ENCODE measurements around the gene CFAP97D2. TPM values are rescaled to one million over a fixed set of nuclear protein-coding genes. Genes with fewer than 3 reads are reported as not detected.

Gene CFAP97D2
- total and polyA plus RNA-seq, 2 donors (not counting 3 experiments of a cell fraction or from before 2014, with no cell fraction given) = not detected

GRCh38 chr13:114213980-114214379, 34.9 kb downstream of the CFAP97D2 start:
- POLR2A ChIA-PET = no interaction called here
- dilution Hi-C loops (cut with MboI; ENCODE audit: extremely low pct_ligation_motif_present, low sequenced_read_pairs) = no loop called here
- Histone ChIP-seq H3K27ac (ENCODE audit: insufficient read depth, low read depth, low read length) (no peak overlapping the region), H3K4me1 (ENCODE audit: control insufficient read depth, extremely low read depth, insufficient read depth, low read length) (peaks cover 14% of the 10 kb centered on the region), H3K9me3 (replicated peaks; ENCODE audit: control insufficient read depth, insufficient read depth, low read length) (no peaks in the 10 kb centered on the region), H2AFZ (ENCODE audit: low read depth, low read length) (no peak overlapping the region), H4K20me1 (replicated peaks; ENCODE audit: control insufficient read depth, extremely low read depth, insufficient read depth, low read length) (no peaks in the 10 kb centered on the region), H3K4me3 (replicated peaks in 1 of 3; ENCODE audit: insufficient read depth in 1 of 3, low read depth in 1 of 3, low read length in 3 of 3) (no peak overlapping the region), H3K9ac (replicated peaks; ENCODE audit: extremely low read depth, insufficient read depth, low read length) (no peak overlapping the region), H3K4me2 (ENCODE audit: insufficient read depth, low read length) (no peak overlapping the region), H3K9me1 (replicated peaks; ENCODE audit: control insufficient read depth, extremely low read depth, insufficient read depth, low read length) (no peaks in the 10 kb centered on the region), H3K27me3 (ENCODE audit: control insufficient read depth in 2 of 2, insufficient read depth in 2 of 2, low read length in 2 of 2) (no peaks in the 10 kb centered on the region), H3K36me3 (ENCODE audit: control insufficient read depth in 2 of 2, extremely low read depth in 1 of 2, insufficient read depth in 2 of 2, low read length in 2 of 2) (no peaks in the 10 kb centered on the region), H3K79me2 (ENCODE audit: control insufficient read depth, insufficient read depth, low read length) (no peaks in the 10 kb centered on the region)
- TF ChIP-seq POLR2A (IDR thresholded peaks at IDR 0.05; ENCODE audit: low read depth, low read length) = no peak
- no peak for TF ChIP-seq FOS (IDR thresholded peaks at IDR 0.05; ENCODE audit: borderline replicate concordance, insufficient read depth, low read length)
- no peak for TF ChIP-seq GATA2 (IDR thresholded peaks at IDR 0.05; ENCODE audit: insufficient read depth, insufficient read length, low read depth, low read length)
- no peak for TF ChIP-seq MAX (IDR thresholded peaks at IDR 0.05; ENCODE audit: insufficient read depth, insufficient read length)
- no peak for TF ChIP-seq POLR2AphosphoS5 (IDR thresholded peaks at IDR 0.05; ENCODE audit: insufficient read depth, low read depth, low read length)
- TF ChIP-seq MYC (IDR thresholded peaks at IDR 0.05; ENCODE audit: low read depth, low read length) = no peak
- TF ChIP-seq EZH2 (IDR thresholded peaks at IDR 0.05; ENCODE audit: borderline replicate concordance, low read depth, low read length, severe bottlenecking) = no peak
- TF ChIP-seq JUN (IDR thresholded peaks at IDR 0.05; ENCODE audit: borderline replicate concordance, insufficient read depth, insufficient read length, low read depth) = no peak
- TF ChIP-seq CTCF (IDR thresholded peaks at IDR 0.05; ENCODE audit: extremely low read depth in 1 of 2, insufficient read depth in 1 of 2, low read depth in 1 of 2, low read length in 2 of 2) = no peak
- CTCF ChIA-PET = interaction anchor here (2.5 kb wide), 1 partner anchor 9 kb away, joined by 8 read pairs; no protein-coding TSS in a partner anchor
- FAIRE-seq (peak; percentile 15), DNase-seq (ENCODE audit: low read depth, low spot score) (no peak)
- no TSS peak for BruUV-seq (replicated peaks)
- intact Hi-C loops (cut with micrococcal nuclease) = no loop called here

All from endothelial cell of umbilical vein (primary cell).